ENCODE measurements around the gene HSPH1. TPM values are rescaled to one million over a fixed set of nuclear protein-coding genes. Genes with fewer than 3 reads are reported as not detected.

The HSPH1 gene
- total RNA-seq, 2 experiments from 2014 or later, result 214 TPM

GRCh38 chr13:31121379-31122140 is 40.1 kb downstream of the HSPH1 start:
- TF ChIP-seq CTCF (IDR thresholded peaks at IDR 0.05), result no peak
- ChIA-PET CTCF (interaction anchor here (0.8 kb wide), 1 partner anchor 48 kb away, joined by 3 read pairs; no protein-coding TSS in a partner anchor), POLR2A (interaction anchor here (1.1 kb wide), 1 partner anchor 74 kb away, joined by 4 read pairs; no protein-coding TSS in a partner anchor)
- ATAC-seq (no peak), DNase-seq (no peak)
- Mint-ChIP-seq H3K9me3 (no peaks in the 10 kb centered on the region), H3K27me3 (peaks cover 38% of the 10 kb centered on the region), H3K27ac (no peak overlapping the region), H3K4me3 (no peak overlapping the region), H3K36me3 (ENCODE audit: low read depth) (no peaks in the 10 kb centered on the region), H3K4me1 (ENCODE audit: low read depth) (no peaks in the 10 kb centered on the region)
- intact Hi-C loops (cut with micrococcal nuclease), result no loop called here

- CTCF ChIA-PET, result no interaction called here
- intact Hi-C loops (cut with micrococcal nuclease), result no loop called here
- Mint-ChIP-seq H3K9me3 (no peaks in the 10 kb centered on the region), H3K36me3 (ENCODE audit: low read depth) (no peaks in the 10 kb centered on the region), H3K4me1 (ENCODE audit: low read depth) (no peaks in the 10 kb centered on the region), H3K4me3 (no peak overlapping the region), H3K27me3 (peaks cover 34% of the 10 kb centered on the region), H3K27ac (no peak overlapping the region)
- POLR2A ChIA-PET, result no interaction called here
- DNase-seq (no peak), ATAC-seq (no peak)
- no peak for TF ChIP-seq CTCF (IDR thresholded peaks at IDR 0.05)
Measured at GRCh38 chr13:31119966-31120700, 41.6 kb downstream of the HSPH1 start.

DNA sequence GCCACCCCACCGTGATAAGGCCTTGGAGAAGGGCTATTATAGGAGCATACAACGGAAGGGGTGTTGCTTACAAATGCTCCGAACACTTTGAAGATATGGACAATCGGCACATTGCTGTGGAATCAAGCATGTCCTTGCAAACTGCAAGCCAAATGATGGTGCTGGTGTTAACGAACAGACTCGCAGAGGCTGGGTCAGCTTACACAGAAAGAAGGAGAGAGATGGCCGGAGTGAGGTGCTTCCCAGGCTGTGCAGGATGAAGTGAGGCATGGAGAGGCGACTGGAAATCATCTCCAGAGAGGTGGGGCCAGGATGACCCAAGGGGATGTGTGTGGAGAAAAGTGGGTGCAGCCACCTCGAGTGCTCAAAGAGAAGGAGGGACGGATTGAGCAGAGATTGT is 42.2 kb downstream of the HSPH1 start:
- Mint-ChIP-seq H3K4me3 (no peak overlapping the region), H3K27me3 (peaks cover 29% of the 10 kb centered on the region), H3K4me1 (ENCODE audit: low read depth) (no peaks in the 10 kb centered on the region), H3K27ac (no peak overlapping the region), H3K36me3 (ENCODE audit: low read depth) (no peaks in the 10 kb centered on the region), H3K9me3 (no peaks in the 10 kb centered on the region)
- ChIA-PET CTCF (no interaction called here), POLR2A (no interaction called here)
- DNase-seq, result no peak
- no peak for ATAC-seq
- TF ChIP-seq CTCF (IDR thresholded peaks at IDR 0.05), result no peak
- intact Hi-C loops (cut with micrococcal nuclease), result no loop called here

GRCh38 chr13:31116224-31116623 is 45.5 kb downstream of the HSPH1 start:
- H3K4me1 Mint-ChIP-seq (ENCODE audit: low read depth), result no peaks in the 10 kb centered on the region
- TF ChIP-seq CTCF (IDR thresholded peaks at IDR 0.05), result no peak
- ATAC-seq (no peak), DNase-seq (no peak)
- ChIA-PET POLR2A (no interaction called here), CTCF (interaction anchor here (0.6 kb wide), 1 partner anchor 72 kb away, joined by 3 read pairs; no protein-coding TSS in a partner anchor)
- no peaks in the 10 kb centered on the region for H3K9me3 Mint-ChIP-seq
- intact Hi-C loops (cut with micrococcal nuclease), result no loop called here
- H3K27me3 Mint-ChIP-seq, result peaks cover 30% of the 10 kb centered on the region
- no peak overlapping the region for H3K27ac Mint-ChIP-seq
- no peaks in the 10 kb centered on the region for H3K36me3 Mint-ChIP-seq (ENCODE audit: low read depth)
- H3K4me3 Mint-ChIP-seq, result no peak overlapping the region

DNA sequence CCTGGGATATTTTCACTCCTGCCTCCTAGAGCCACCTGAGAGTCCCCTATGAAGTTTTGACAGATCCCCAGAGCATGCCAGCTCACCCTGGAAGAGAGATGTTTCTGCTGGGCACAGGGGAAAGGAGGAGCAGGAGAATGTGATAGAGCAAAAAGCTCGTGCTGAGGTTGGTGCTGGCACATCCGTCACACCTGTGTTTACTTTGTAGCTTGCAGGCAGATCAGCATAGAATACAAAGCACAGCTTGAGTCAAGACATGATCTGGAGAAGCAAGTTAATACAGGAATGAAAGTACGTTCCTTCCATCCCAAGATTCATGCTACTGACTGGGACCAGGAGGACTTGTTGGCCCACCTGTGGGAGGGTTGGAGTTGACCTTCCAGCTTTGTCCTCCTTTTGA is 46.1 kb downstream of the HSPH1 start:
- no peak overlapping the region for H3K4me3 Mint-ChIP-seq
- no peak for TF ChIP-seq CTCF (IDR thresholded peaks at IDR 0.05)
- DNase-seq, result no peak
- intact Hi-C loops (cut with micrococcal nuclease), result no loop called here
- peaks cover 27% of the 10 kb centered on the region for H3K27me3 Mint-ChIP-seq
- H3K36me3 Mint-ChIP-seq (ENCODE audit: low read depth), result no peaks in the 10 kb centered on the region
- no peak for ATAC-seq
- POLR2A ChIA-PET, result no interaction called here
- no peak overlapping the region for H3K27ac Mint-ChIP-seq
- H3K4me1 Mint-ChIP-seq (ENCODE audit: low read depth), result no peaks in the 10 kb centered on the region
- H3K9me3 Mint-ChIP-seq, result no peaks in the 10 kb centered on the region
- CTCF ChIA-PET, result interaction anchor here (0.5 to 0.6 kb wide), 2 partner anchors 71 to 84 kb away, joined by 3 read pairs; no protein-coding TSS in a partner anchor

Data from activated CD8-positive, alpha-beta T cell treated with anti-CD3 and anti-CD28 coated beads for 36 hours (primary cell).